Urinary bladder (tissue), 4 donors: ENCODE results near the gene FAM168B. TPM values are rescaled to one million over a fixed set of nuclear protein-coding genes. Genes with fewer than 3 reads are reported as not detected.

Experiments used
- DNase-seq: peaks from one replicate; pipeline ENCODE4 v3.0.0-alpha.2; 2015; ENCODE audit errors: extremely low spot score
- H3K27ac ChIP-seq: one replicate; pipeline ENCODE4 v1.5.1; 2013; ENCODE audit warnings: low read depth, mild to moderate bottlenecking, moderate library complexity
- H3K36me3 ChIP-seq: one replicate; pipeline ENCODE4 v1.6.1; 2013; ENCODE audit warnings: mild to moderate bottlenecking, moderate library complexity; ENCODE audit not compliant: insufficient read depth
- H3K4me1 ChIP-seq: one replicate; pipeline ENCODE4 v1.6.1; 2013; ENCODE audit warnings: mild to moderate bottlenecking, moderate library complexity; ENCODE audit not compliant: insufficient read depth
- H3K4me3 ChIP-seq: one replicate; pipeline ENCODE4 v1.5.1; 2013; ENCODE audit warnings: low read depth, low read length
- WGBS: extraction: QIAGEN DNeasy Blood & Tissue Kit; methylation state at CpG from one replicate; pipeline ENCODE4 v1.1.7; 2013; 5-methylcytosine and 5-hydroxymethylcytosine counted together
- polyA plus RNA-seq: library from polyadenylated mRNA; stranded (reverse); fragments of 200-250 nt; gene quantifications from one replicate; pipeline ENCODE4 v1.2.3, GENCODE V29; 2013
- total RNA-seq: library from RNA; depleted of rRNA; stranded (reverse); fragments of >200 nt; gene quantifications from one replicate; pipeline ENCODE4 v1.2.3, GENCODE V29; 2014
- donor health status: healthy with polysubstance abuse.
- donor health status: healthy.

The FAM168B gene
- total and polyA plus RNA-seq, 2 donors, result 71.9 to 120 TPM

- Histone ChIP-seq H3K4me3 (no peak overlapping the region), H3K27ac (no peak overlapping the region), H3K4me1 (no peaks in the 10 kb centered on the region), H3K36me3 (no peaks in the 10 kb centered on the region)
- 61% methylated on average over 5 of the region's 5 CpGs for WGBS
- DNase-seq, result no peak
These were observed 36.9 kb downstream of the FAM168B start for GRCh38 chr2:131056204-131056931.

GRCh38 chr2:131055169-131056065, 37.8 kb downstream of the FAM168B start:
- Histone ChIP-seq H3K4me3 (no peak overlapping the region), H3K36me3 (no peaks in the 10 kb centered on the region), H3K4me1 (no peaks in the 10 kb centered on the region), H3K27ac (no peak overlapping the region)
- DNase-seq, result no peak
- WGBS, result 87% methylated on average over 26 of the region's 26 CpGs

DNA sequence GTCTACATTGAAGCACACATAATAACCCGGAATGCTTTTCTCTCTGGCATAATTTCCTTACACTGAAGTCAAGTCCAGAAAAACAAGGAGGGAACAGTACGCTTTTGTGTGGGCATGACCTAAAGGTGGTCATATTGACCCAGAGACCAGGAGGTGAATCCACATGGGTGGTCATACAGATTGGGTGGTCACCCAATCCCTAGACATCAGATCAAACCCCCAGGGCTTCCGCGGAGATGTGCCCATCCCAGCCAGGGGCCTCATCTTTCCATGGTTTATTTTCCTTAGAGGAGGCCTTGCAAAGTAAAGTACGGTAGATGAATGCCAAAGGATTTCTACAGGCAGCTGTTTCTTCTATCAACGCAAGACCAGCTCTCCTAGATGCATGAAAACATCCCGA, 38.8 kb downstream of the FAM168B start:
- H3K4me3 ChIP-seq, result no peak overlapping the region
- no peak overlapping the region for H3K27ac ChIP-seq
- no peaks in the 10 kb centered on the region for H3K36me3 ChIP-seq
- 90% methylated on average over 7 of the region's 7 CpGs for WGBS
- no peak for DNase-seq
- no peaks in the 10 kb centered on the region for H3K4me1 ChIP-seq

- no peak for DNase-seq
- no peaks in the 10 kb centered on the region for H3K36me3 ChIP-seq
- no peak overlapping the region for H3K27ac ChIP-seq
- H3K4me1 ChIP-seq, result no peaks in the 10 kb centered on the region
- 89% methylated on average over 8 of the region's 8 CpGs for WGBS
- no peak overlapping the region for H3K4me3 ChIP-seq
These were observed 40.5 kb downstream of the FAM168B start for GRCh38 chr2:131052741-131053263.

- no peak overlapping the region for H3K4me3 ChIP-seq
- no peak overlapping the region for H3K27ac ChIP-seq
- H3K4me1 ChIP-seq, result no peaks in the 10 kb centered on the region
- no peak for DNase-seq
- H3K36me3 ChIP-seq, result no peaks in the 10 kb centered on the region
- 92% methylated on average over 8 of the region's 8 CpGs for WGBS
These were observed 42.4 kb downstream of the FAM168B start for GRCh38 chr2:131050896-131051295.

GRCh38 chr2:131049150-131049718, 44.0 kb downstream of the FAM168B start:
- Histone ChIP-seq H3K4me3 (no peak overlapping the region), H3K36me3 (no peaks in the 10 kb centered on the region), H3K27ac (no peak overlapping the region), H3K4me1 (no peaks in the 10 kb centered on the region)
- 93% methylated on average over 7 of the region's 7 CpGs for WGBS
- no peak for DNase-seq

DNA sequence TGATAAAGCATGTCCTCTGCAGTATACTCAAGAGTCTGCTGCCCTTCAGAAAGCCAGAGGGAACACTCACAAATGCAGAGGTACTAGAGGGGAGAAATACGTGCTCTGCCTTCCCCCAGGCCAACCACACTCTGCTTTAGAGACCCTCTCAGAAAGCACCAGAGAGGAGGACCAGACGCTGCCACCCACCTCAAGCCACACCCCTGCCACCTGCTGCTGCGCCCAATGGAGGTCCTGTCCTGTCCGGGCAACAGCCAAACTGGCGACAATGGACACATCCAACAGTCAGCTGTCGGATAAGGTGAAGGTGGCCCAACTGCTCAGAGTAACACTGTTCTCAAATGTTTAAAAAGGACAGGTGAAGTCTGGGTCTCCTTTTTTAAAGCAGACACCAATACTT, 44.6 kb downstream of the FAM168B start:
- H3K4me1 ChIP-seq, result no peaks in the 10 kb centered on the region
- no peak for DNase-seq
- WGBS, result 93% methylated on average over 6 of the region's 6 CpGs
- no peak overlapping the region for H3K27ac ChIP-seq
- no peaks in the 10 kb centered on the region for H3K36me3 ChIP-seq
- no peak overlapping the region for H3K4me3 ChIP-seq

DNA sequence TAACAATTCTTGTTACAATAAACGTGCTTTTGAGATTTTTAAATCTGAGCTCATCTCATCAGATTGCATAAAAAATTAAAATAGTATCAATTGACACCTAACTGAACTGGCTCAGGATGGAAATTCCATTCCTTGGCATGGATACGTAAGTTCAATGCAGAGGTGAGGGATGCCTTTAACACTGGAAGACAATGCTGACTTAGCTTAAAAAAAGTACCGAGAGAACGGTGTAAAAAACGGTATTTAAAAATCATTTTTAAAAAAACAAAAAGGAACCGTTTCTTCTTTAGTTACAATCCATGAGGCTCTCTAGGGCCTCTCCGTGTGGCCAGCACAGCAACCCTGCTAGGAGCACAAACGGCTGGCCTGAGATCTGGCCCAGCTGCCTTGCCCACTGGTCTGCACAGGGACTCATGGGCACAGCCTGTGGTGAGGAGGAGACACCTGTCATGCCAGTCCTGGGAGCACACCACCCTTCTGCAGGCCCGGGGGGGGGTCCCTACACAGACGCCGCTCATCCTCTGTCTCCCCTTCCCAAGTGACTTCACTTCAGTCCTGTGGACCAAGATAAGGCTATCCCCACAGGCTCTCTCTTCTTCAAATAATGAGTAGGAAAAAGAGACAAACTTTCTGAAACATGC, 45.2 kb downstream of the FAM168B start:
- WGBS, result 82% methylated on average over 11 of the region's 11 CpGs
- H3K36me3 ChIP-seq, result no peaks in the 10 kb centered on the region

DNA sequence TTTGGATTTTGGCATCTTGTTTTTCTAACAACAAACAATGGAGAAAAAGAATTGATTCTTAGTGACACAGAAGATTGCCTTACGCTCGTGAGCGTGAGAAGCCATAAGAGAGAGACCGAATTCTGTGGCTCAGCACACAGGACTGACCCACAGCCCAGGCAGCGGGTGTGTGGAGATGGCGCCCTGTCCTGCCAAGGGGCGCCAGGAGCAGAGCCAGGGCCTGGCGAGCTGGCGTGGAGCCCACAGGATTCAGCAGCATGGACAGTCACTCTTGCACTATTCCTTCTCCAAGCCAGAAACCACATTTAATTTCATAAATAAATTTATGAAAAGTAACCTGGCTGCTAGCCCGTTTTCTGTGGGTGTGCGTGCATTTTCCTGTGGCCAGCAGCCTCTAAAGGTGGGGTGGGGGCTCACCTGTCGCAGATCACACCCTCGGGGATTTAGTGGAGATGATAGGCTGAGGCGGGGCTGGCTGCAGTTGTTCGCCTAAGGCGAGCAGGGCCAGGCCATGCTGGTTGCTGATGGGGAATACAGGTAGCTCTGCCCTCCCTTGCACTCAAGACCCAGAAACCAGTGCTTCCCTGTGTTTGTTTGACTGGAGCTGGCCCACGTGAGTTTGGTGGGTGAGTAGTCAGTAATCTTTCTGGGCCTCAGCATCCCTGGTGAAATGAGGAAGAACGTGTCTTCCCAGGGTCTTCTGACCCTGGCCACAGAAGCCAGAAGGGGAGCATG, 46.2 kb downstream of the FAM168B start:
- no peaks in the 10 kb centered on the region for H3K4me1 ChIP-seq
- DNase-seq, result no peak
- H3K27ac ChIP-seq, result no peak overlapping the region
- H3K36me3 ChIP-seq, result no peaks in the 10 kb centered on the region
- 89% methylated on average over 18 of the region's 18 CpGs for WGBS
- H3K4me3 ChIP-seq, result no peak overlapping the region

More for the DNA sequence above, 45.2 kb downstream of the FAM168B start:
- Histone ChIP-seq H3K4me1 (no peaks in the 10 kb centered on the region), H3K4me3 (no peak overlapping the region), H3K27ac (no peak overlapping the region)
- no peak for DNase-seq

DNA sequence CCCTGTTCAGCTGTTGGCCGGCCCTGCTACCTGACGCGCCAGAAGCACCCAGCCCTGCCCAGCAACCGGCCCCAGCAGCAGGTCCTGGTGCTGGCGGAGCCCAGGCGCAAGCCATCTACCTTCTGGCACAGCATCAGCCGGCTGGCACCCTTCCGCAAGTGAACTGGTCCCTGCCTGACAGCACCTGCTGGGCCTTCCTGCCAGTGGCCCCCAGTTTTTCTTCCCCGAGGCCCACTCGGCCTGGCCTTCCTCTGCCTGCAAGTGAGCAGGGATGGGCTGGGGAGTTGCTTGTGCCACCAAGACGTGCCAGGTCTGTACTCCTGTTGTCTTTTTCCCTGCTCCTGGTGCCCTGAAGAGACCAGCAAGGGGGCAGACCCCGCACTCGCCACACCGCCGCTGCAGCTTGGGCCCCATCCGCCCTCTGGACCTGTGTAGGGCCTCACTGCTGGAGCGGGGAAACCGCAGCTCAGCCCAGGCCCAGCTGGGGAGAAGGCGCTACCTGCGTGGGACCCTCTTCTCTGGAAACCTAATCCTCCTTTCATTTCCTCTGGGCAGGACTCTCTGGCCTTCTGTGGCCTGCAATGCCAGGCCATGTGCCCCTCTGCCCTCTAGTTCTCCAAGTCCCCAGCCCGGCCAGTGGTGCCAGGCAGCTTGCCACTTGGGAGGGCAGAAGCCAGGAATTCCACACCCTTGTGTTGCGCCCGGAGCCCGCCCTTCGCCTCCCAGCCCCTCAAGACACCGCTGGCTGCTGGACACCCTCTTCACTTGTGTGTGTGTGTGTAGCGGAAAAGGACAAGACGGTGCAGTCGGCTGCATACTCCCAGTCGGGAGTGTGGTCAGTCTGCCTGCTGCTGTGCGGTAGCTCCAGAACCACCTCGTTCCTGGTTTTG, 47.0 kb downstream of the FAM168B start:
- Histone ChIP-seq H3K4me1 (no peaks in the 10 kb centered on the region), H3K4me3 (no peak overlapping the region), H3K27ac (no peak overlapping the region), H3K36me3 (no peaks in the 10 kb centered on the region)
- WGBS, result 89% methylated on average over 32 of the region's 32 CpGs
- DNase-seq, result no peak

DNA sequence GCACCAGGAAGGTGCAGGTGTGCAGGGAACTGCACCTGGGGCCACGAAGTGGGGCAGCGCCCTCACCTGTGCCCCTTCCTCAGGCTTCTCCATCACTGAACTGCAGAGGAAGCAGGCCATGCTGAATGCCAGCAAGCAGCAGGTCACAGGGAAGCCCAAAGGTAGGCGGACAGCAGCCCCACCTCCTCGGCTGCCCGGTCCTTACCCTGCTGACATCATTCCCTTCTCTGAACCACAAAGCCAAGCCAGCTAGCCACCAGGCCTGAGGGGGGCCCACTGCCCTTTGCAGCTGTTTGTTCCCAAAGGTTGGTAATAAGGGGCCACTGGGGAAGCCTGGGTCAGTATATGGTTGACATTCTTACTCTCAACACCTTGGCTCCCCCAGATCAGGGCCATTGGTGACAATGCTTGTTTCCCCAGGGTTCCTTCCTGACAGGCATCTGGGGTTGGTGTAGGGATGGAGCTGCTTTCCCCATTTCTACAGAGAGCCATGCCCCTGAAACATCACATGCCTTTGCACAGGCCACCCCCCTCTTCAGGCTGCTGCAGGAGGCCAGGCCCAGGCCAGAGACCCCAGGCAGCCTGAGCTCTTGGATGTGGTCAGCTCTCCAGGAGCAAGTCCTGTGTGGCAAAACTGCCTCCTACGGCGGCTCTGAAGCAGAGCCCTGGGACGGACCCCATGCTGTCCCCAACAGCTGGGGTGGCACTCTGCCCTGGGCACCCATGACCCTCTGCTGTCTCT, 47.8 kb downstream of the FAM168B start:
- Histone ChIP-seq H3K27ac (no peak overlapping the region), H3K4me3 (no peak overlapping the region), H3K36me3 (no peaks in the 10 kb centered on the region), H3K4me1 (no peaks in the 10 kb centered on the region)
- WGBS, result 87% methylated on average over 8 of the region's 8 CpGs
- DNase-seq, result no peak

DNA sequence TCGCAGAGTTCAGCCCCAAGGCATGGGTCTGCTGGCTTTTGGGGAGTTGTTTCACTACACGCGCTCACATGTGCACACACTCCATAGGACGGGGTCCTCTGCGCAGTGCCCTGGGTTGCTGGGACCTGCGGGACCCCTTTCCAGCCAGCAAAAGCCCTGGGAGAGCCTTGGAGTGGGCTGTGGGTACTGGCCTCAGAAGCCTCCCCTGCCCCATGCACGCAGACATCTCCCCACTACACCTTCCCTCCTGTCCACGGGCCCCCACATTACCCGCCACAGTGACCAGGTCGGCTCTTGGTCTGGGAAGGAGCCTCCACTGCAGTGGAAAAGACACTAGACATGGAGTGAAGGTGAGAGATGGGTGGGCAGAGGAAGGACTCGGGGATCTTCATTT, 48.5 kb downstream of the FAM168B start:
- Histone ChIP-seq H3K36me3 (no peaks in the 10 kb centered on the region), H3K4me3 (no peak overlapping the region), H3K27ac (no peak overlapping the region), H3K4me1 (no peaks in the 10 kb centered on the region)
- no peak for DNase-seq
- WGBS, result 92% methylated on average over 11 of the region's 11 CpGs
